ENCODE measurements around the gene IGFBP2.
A peak's percentile ranks its signal among the peaks of the same experiment; 100 is the strongest.

DNA sequence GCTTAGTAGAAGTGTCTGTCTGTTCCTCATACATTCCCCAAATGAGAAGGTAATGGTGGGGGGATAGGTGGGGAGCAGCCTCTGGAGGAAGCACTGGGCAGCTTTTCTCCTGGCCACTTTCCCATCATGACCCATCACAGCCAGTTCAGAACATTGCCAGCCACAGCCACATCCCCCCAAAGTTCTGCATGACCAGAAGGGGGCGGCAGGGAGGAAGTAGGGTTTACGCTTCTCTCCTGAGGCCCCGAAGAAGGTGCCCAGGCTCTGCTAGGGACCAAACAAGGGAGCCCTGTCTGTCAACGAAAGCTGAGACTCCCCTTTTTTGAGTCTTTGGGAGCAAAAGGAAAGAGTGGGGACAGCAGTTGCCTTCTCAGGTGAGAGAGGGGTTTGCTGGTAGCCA is 54.4 kb downstream of the IGFBP2 start:
- TF ChIP-seq, protein P1, sequence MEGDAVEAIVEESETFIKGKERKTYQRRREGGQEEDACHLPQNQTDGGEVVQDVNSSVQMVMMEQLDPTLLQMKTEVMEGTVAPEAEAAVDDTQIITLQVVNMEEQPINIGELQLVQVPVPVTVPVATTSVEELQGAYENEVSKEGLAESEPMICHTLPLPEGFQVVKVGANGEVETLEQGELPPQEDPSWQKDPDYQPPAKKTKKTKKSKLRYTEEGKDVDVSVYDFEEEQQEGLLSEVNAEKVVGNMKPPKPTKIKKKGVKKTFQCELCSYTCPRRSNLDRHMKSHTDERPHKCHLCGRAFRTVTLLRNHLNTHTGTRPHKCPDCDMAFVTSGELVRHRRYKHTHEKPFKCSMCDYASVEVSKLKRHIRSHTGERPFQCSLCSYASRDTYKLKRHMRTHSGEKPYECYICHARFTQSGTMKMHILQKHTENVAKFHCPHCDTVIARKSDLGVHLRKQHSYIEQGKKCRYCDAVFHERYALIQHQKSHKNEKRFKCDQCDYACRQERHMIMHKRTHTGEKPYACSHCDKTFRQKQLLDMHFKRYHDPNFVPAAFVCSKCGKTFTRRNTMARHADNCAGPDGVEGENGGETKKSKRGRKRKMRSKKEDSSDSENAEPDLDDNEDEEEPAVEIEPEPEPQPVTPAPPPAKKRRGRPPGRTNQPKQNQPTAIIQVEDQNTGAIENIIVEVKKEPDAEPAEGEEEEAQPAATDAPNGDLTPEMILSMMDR (IDR thresholded peaks at IDR 0.05) = peak in 1 of 7 experiments; percentile 14
- TF ChIP-seq POLR2A (IDR thresholded peaks at IDR 0.05) (no peak), POLR2AphosphoS5 (IDR thresholded peaks at IDR 0.05) (no peak)

All from stomach (tissue), 4 donors.